Panc1 (cell line): ENCODE data around the gene PPM1L. TPM values are rescaled to one million over a fixed set of nuclear protein-coding genes. Genes with fewer than 3 reads are reported as not detected.

Experiments
- ATAC-seq: fragments of 200-7000 bp; cut with Tn5 transposase; 2 replicates; pipeline ENCODE4 v1.9.1; 2020; ENCODE audit warnings: mild to moderate bottlenecking, moderate library complexity
- BruUV-seq: library from RNA; stranded (reverse); fragments of 400-500 nt; replicated peaks from 2 replicates; lab custom pipeline; 2021; lab: Mats Ljungman, UMichigan
- CTCF ChIA-PET: fragments of 300-600 bp; sonication (Branson Sonifier 250); formaldehyde crosslinking; loops from one replicate; lab custom pipeline; 2022; ENCODE audit warnings: antibody characterized with exemption; lab: Charles Lee
- POLR2A ChIA-PET: fragments of 300-600 bp; sonication (Branson Sonifier 250); formaldehyde crosslinking; loops from one replicate; lab custom pipeline; 2022; ENCODE audit warnings: antibody characterized with exemption; lab: Charles Lee
- DNase-seq: peaks from one replicate; pipeline ENCODE4 v3.0.0-alpha.2; 2010; ENCODE audit warnings: low read depth, low spot score
- H3K27ac ChIP-seq: 2 replicates; pipeline ENCODE4 v1.5.1; 2011; ENCODE audit warnings: mild to moderate bottlenecking, low read length, inconsistent platforms
- H3K27me3 ChIP-seq: fragments of 200-500 bp; sonication (Bioruptor generic); 2 replicates; pipeline ENCODE4 v1.6.0; 2014; ENCODE audit warnings: low read length, inconsistent platforms; ENCODE audit not compliant: control insufficient read depth, insufficient read depth
- H3K36me3 ChIP-seq: fragments of 200-500 bp; sonication (Bioruptor generic); 2 replicates; pipeline ENCODE4 v1.5.1; 2014; ENCODE audit warnings: inconsistent platforms, mild to moderate bottlenecking, low read length, moderate library complexity; ENCODE audit not compliant: control insufficient read depth, insufficient read depth
- H3K4me1 ChIP-seq: 2 replicates; pipeline ENCODE4 v1.5.1; 2011; ENCODE audit warnings: inconsistent platforms, mild to moderate bottlenecking, low read length, moderate library complexity; ENCODE audit not compliant: control insufficient read depth, insufficient read depth
- H3K4me3 ChIP-seq, 2 experiments: 2 replicates each; pipeline ENCODE4 v1.5.1; 2011 to 2012; ENCODE audit warnings: low read depth in 2 of 2, low read length in 2 of 2, mild to moderate bottlenecking in 2 of 2, inconsistent platforms in 1 of 2, moderate library complexity in 1 of 2
- H3K9me3 ChIP-seq: fragments of 200-500 bp; sonication (Bioruptor generic); 2 replicates; pipeline ENCODE4 v1.5.1; 2014; ENCODE audit warnings: low read depth, mild to moderate bottlenecking, inconsistent platforms, low read length, moderate library complexity; ENCODE audit not compliant: control insufficient read depth, insufficient read depth
- POLR2AphosphoS5 ChIP-seq: IDR thresholded peaks from 2 replicates; pipeline ENCODE4 v1.6.1; 2012; ENCODE audit warnings: mild to moderate bottlenecking, low read depth, low read length, moderate library complexity
- SIN3A ChIP-seq: IDR thresholded peaks from 2 replicates; pipeline ENCODE4 v1.6.1; 2012; ENCODE audit warnings: low read depth, mild to moderate bottlenecking, low read length, moderate library complexity, borderline replicate concordance; ENCODE audit not compliant: insufficient read depth
- TCF7L2 ChIP-seq: IDR thresholded peaks from 2 replicates; pipeline ENCODE4 v1.6.1; 2011; ENCODE audit warnings: mild to moderate bottlenecking, low read depth, low read length, inconsistent platforms
- in situ Hi-C: cut with HindIII; loops from 2 replicates; pipeline ENCODE4 v1.10.0; 2016; ENCODE audit warnings: low sequenced_read_pairs, low pct_unique_long_range_greater_than_20kb
- intact Hi-C: fragments of 100-400 bp; cut with micrococcal nuclease; formaldehyde crosslinking; loops from one replicate; pipeline ENCODE4 v1.10.0; 2022; ENCODE audit not compliant: unreplicated experiment
- total RNA-seq: library from RNA; stranded (reverse); gene quantifications from one replicate; pipeline ENCODE4 v1.2.1, GENCODE V29; 2021; ENCODE audit not compliant: unreplicated experiment
- TF ChIP-seq, protein P1 (sequence below): fragments of 450-650 bp; IDR thresholded peaks from 2 replicates; pipeline ENCODE4 v1.5.1; 2017; ENCODE audit warnings: mild to moderate bottlenecking
- TF ChIP-seq, protein P2 (sequence below), 2 experiments: IDR thresholded peaks; 2 replicates each; pipeline ENCODE4 v1.6.1; 2011 to 2012; ENCODE audit warnings: low read depth in 2 of 2, control low read depth in 1 of 2, low read length in 1 of 2, mild to moderate bottlenecking in 1 of 2, moderate library complexity in 1 of 2; ENCODE audit not compliant: insufficient read depth in 1 of 2

The PPM1L gene
- total RNA-seq, 1 experiment from 2014 or later: 23.8 TPM

DNA sequence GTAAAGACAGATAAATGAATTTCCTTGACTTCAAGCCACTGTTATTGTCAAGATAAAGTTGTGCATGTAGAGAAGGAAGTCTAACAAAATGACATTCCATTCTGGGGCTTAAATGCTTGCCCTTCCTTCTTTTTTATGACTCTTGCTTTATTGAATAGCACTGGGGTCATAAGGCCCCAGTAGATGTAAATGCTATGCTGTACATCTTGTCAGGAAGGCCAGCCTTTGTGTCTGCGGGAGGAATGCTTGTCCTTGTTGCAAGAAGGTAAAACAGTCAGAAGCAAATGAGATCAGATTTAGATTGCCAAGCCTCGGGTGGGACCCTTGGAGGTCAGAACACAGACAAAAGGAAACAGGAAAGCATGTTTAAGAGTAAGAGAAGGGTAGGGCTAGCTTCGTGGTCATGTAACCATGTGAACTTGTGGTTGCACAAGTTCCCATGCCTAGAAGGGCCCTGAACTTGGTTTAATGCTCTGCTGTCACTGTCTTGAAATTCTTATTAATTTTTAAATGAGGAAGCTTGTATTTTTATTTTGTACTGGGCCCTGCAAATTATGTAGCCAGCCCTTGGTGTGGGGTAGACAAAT is 81.5 kb downstream of the PPM1L start:
- CTCF ChIA-PET: no interaction called here
- BruUV-seq: no TSS peak
- POLR2A ChIA-PET: no interaction called here
- H3K4me1 ChIP-seq: no peaks in the 10 kb centered on the region
- H3K27me3 ChIP-seq: no peaks in the 10 kb centered on the region
- TF ChIP-seq, protein P1, sequence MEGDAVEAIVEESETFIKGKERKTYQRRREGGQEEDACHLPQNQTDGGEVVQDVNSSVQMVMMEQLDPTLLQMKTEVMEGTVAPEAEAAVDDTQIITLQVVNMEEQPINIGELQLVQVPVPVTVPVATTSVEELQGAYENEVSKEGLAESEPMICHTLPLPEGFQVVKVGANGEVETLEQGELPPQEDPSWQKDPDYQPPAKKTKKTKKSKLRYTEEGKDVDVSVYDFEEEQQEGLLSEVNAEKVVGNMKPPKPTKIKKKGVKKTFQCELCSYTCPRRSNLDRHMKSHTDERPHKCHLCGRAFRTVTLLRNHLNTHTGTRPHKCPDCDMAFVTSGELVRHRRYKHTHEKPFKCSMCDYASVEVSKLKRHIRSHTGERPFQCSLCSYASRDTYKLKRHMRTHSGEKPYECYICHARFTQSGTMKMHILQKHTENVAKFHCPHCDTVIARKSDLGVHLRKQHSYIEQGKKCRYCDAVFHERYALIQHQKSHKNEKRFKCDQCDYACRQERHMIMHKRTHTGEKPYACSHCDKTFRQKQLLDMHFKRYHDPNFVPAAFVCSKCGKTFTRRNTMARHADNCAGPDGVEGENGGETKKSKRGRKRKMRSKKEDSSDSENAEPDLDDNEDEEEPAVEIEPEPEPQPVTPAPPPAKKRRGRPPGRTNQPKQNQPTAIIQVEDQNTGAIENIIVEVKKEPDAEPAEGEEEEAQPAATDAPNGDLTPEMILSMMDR: no peak
- TF ChIP-seq POLR2AphosphoS5: no peak
- no peak for TF ChIP-seq TCF7L2
- TF ChIP-seq SIN3A: no peak
- TF ChIP-seq, protein P2, sequence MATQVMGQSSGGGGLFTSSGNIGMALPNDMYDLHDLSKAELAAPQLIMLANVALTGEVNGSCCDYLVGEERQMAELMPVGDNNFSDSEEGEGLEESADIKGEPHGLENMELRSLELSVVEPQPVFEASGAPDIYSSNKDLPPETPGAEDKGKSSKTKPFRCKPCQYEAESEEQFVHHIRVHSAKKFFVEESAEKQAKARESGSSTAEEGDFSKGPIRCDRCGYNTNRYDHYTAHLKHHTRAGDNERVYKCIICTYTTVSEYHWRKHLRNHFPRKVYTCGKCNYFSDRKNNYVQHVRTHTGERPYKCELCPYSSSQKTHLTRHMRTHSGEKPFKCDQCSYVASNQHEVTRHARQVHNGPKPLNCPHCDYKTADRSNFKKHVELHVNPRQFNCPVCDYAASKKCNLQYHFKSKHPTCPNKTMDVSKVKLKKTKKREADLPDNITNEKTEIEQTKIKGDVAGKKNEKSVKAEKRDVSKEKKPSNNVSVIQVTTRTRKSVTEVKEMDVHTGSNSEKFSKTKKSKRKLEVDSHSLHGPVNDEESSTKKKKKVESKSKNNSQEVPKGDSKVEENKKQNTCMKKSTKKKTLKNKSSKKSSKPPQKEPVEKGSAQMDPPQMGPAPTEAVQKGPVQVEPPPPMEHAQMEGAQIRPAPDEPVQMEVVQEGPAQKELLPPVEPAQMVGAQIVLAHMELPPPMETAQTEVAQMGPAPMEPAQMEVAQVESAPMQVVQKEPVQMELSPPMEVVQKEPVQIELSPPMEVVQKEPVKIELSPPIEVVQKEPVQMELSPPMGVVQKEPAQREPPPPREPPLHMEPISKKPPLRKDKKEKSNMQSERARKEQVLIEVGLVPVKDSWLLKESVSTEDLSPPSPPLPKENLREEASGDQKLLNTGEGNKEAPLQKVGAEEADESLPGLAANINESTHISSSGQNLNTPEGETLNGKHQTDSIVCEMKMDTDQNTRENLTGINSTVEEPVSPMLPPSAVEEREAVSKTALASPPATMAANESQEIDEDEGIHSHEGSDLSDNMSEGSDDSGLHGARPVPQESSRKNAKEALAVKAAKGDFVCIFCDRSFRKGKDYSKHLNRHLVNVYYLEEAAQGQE (IDR thresholded peaks at IDR 0.05; ENCODE audit: insufficient read depth in 1 of 2, low read depth in 2 of 2, low read length in 1 of 2): no peak
- ATAC-seq: no peak
- no peak overlapping the region for H3K4me3 ChIP-seq
- in situ Hi-C loops: no loop called here
- H3K36me3 ChIP-seq: no peaks in the 10 kb centered on the region
- H3K9me3 ChIP-seq: no peaks in the 10 kb centered on the region
- no peak for DNase-seq
- H3K27ac ChIP-seq: no peak overlapping the region
- intact Hi-C loops: no loop called here

DNA sequence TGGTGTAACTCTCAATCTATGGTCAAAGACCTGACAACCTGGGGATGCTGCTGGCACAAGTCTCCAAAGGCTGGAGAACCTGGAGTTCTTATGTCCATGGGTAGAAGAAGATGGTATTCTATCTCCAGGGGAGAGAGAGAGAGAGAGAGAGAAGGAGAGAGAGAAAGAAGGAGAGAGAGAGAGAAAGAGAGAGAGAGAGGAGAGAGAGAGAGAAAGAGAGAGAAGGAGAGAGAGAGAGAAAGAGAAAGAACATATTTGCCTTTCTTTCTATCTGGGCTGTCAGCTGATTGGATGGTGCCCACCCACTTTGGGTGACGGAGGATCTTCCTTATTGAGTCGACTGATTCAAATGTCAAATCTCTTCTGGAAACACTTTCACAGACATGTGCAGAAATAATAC is 84.6 kb downstream of the PPM1L start:
- CTCF ChIA-PET: no interaction called here
- in situ Hi-C loops: no loop called here
- BruUV-seq: no TSS peak

More for the DNA sequence above, 84.6 kb downstream of the PPM1L start:
- Histone ChIP-seq H3K4me3 (no peak overlapping the region), H3K4me1 (no peaks in the 10 kb centered on the region), H3K27ac (no peak overlapping the region), H3K9me3 (no peaks in the 10 kb centered on the region), H3K36me3 (no peaks in the 10 kb centered on the region), H3K27me3 (no peaks in the 10 kb centered on the region)
- POLR2A ChIA-PET: no interaction called here
- DNase-seq (no peak), ATAC-seq (no peak)
- no peak for TF ChIP-seq POLR2AphosphoS5
- TF ChIP-seq TCF7L2: no peak
- TF ChIP-seq, protein P1: no peak
- TF ChIP-seq SIN3A: no peak
- TF ChIP-seq, protein P2 (IDR thresholded peaks at IDR 0.05; ENCODE audit: insufficient read depth in 1 of 2, low read depth in 2 of 2, low read length in 1 of 2): no peak
- intact Hi-C loops: no loop called here
